OCI-LY7 (cell line): ENCODE data around the gene PHF14. TPM values are rescaled to one million over a fixed set of nuclear protein-coding genes. Genes with fewer than 3 reads are reported as not detected.

Source experiments
- BruUV-seq: library from RNA; stranded (reverse); fragments of 400-500 nt; replicated peaks from 2 replicates; lab custom pipeline; 2021; lab: Mats Ljungman, UMichigan
- CTCF ChIA-PET: fragments of 300-600 bp; sonication (Branson Sonifier 250); formaldehyde crosslinking; loops from one replicate; lab custom pipeline; 2022; ENCODE audit warnings: antibody characterized with exemption; ENCODE audit not compliant: unreplicated experiment; lab: Charles Lee
- POLR2A ChIA-PET: fragments of 300-600 bp; sonication (Branson Sonifier 250); formaldehyde crosslinking; loops from one replicate; lab custom pipeline; 2022; ENCODE audit warnings: antibody characterized with exemption; lab: Charles Lee
- DNase-seq: peaks from one replicate; pipeline ENCODE4 v3.0.0-alpha.2; 2015; ENCODE audit warnings: low spot score
- H2AFZ ChIP-seq: fragments of 200-600 bp; sonication (generic), shearing (Covaris generic); 2 replicates; pipeline ENCODE4 v1.6.1; 2014; ENCODE audit warnings: mild to moderate bottlenecking, antibody characterized with exemption, low read length, moderate library complexity
- H3K27ac ChIP-seq: fragments of 200-600 bp; sonication (generic); 2 replicates; pipeline ENCODE4 v1.5.1; 2014; ENCODE audit warnings: mixed run types, low read depth, mild to moderate bottlenecking, moderate library complexity, low read length, inconsistent platforms; ENCODE audit not compliant: poor library complexity, severe bottlenecking
- H3K36me3 ChIP-seq: fragments of 200-600 bp; sonication (generic); 2 replicates; pipeline ENCODE4 v1.6.1; 2014; ENCODE audit warnings: mild to moderate bottlenecking, antibody characterized with exemption, low read length, moderate library complexity, mixed read lengths; ENCODE audit not compliant: insufficient read depth
- H3K4me1 ChIP-seq: fragments of 200-600 bp; sonication (generic); 2 replicates; pipeline ENCODE4 v1.5.1; 2014; ENCODE audit warnings: mild to moderate bottlenecking, low read length; ENCODE audit not compliant: insufficient read depth, poor library complexity, severe bottlenecking
- H3K4me2 ChIP-seq: fragments of 200-600 bp; sonication (generic); 2 replicates; pipeline ENCODE4 v1.6.1; 2014; ENCODE audit warnings: mild to moderate bottlenecking, low read length
- H3K4me3 ChIP-seq: fragments of 200-600 bp; sonication (generic); 2 replicates; pipeline ENCODE4 v1.5.1; 2014; ENCODE audit warnings: mild to moderate bottlenecking, low read depth, low read length; ENCODE audit not compliant: poor library complexity, severe bottlenecking
- H3K79me2 ChIP-seq: fragments of 200-600 bp; sonication (generic); 2 replicates; pipeline ENCODE4 v1.6.1; 2016; ENCODE audit warnings: low read depth, mild to moderate bottlenecking, low read length, moderate library complexity, mixed read lengths; ENCODE audit not compliant: insufficient read depth
- H3K9me2 ChIP-seq: fragments of 200-600 bp; sonication (generic); 2 replicates; pipeline ENCODE4 v1.6.1; 2016; ENCODE audit warnings: mild to moderate bottlenecking, low read length, mixed read lengths; ENCODE audit not compliant: insufficient read depth
- H3K9me3 ChIP-seq: fragments of 200-600 bp; sonication (generic); 2 replicates; pipeline ENCODE4 v1.6.1; 2014; ENCODE audit warnings: mild to moderate bottlenecking, mixed run types, low read length, mixed read lengths
- H4K20me1 ChIP-seq: fragments of 200-600 bp; sonication (generic); 2 replicates; pipeline ENCODE4 v1.6.1; 2014; ENCODE audit warnings: mild to moderate bottlenecking, antibody characterized with exemption, low read length, moderate library complexity, mixed read lengths; ENCODE audit not compliant: insufficient read depth
- EZH2phosphoT487 ChIP-seq: fragments of 200-600 bp; sonication (generic); IDR thresholded peaks from 2 replicates; pipeline ENCODE4 v1.6.1; 2018; ENCODE audit warnings: low read depth, borderline replicate concordance, mild to moderate bottlenecking, mixed run types, antibody characterized with exemption, low read length, moderate library complexity, mixed read lengths
- intact Hi-C: fragments of 100-400 bp; cut with micrococcal nuclease; formaldehyde crosslinking; loops from one replicate; pipeline ENCODE4 v1.10.0; 2022; ENCODE audit not compliant: unreplicated experiment
- total RNA-seq, 2 experiments: library from RNA; depleted of rRNA in 1 of 2; stranded (reverse); fragments of >200 nt in 1 of 2; shearing (Covaris generic) in 1 of 2; gene quantifications; 2 replicates each; pipeline ENCODE4 v1.2.3, GENCODE V29; 2014 to 2022
- TF ChIP-seq, protein P1 (sequence below): fragments of 200-600 bp; sonication (generic); conservative IDR thresholded peaks from 2 replicates; pipeline ENCODE4 v1.5.1; 2014; ENCODE audit warnings: mild to moderate bottlenecking, antibody characterized with exemption, low read length, moderate library complexity, mixed read lengths

PHF14 gene
- total RNA-seq, 2 experiments from 2014 or later = 39.9 to 55.5 TPM

DNA sequence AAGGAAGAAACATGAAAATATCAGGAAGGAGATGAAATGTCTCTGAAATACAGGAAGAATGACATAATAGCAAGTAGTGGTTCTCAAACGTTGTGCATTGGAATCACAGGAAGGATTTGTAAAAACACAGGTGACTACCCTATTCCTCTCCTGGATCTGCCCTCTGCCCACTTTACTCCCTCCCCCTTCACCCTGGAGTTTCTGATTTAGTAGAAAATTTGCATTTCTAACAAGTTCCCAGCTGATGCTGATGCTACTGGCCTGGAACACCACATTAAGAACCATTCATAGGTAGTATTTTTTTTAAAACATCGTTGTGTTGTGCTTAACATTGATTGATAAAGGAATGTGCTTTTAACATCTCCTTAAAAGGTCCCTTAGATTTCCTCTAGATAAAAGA, 130.9 kb downstream of the PHF14 start:
- Histone ChIP-seq H3K9me3 (no peaks in the 10 kb centered on the region), H3K79me2 (no peaks in the 10 kb centered on the region), H3K36me3 (peaks cover 4% of the 10 kb centered on the region; the same call in 1 of the 2 replicates), H4K20me1 (no peaks in the 10 kb centered on the region), H3K9me2 (no peaks in the 10 kb centered on the region), H3K27ac (no peak overlapping the region), H3K4me3 (no peak overlapping the region), H3K4me1 (no peaks in the 10 kb centered on the region), H3K4me2 (no peak overlapping the region), H2AFZ (no peak overlapping the region)
- no TSS peak for BruUV-seq
- TF ChIP-seq, protein P1, sequence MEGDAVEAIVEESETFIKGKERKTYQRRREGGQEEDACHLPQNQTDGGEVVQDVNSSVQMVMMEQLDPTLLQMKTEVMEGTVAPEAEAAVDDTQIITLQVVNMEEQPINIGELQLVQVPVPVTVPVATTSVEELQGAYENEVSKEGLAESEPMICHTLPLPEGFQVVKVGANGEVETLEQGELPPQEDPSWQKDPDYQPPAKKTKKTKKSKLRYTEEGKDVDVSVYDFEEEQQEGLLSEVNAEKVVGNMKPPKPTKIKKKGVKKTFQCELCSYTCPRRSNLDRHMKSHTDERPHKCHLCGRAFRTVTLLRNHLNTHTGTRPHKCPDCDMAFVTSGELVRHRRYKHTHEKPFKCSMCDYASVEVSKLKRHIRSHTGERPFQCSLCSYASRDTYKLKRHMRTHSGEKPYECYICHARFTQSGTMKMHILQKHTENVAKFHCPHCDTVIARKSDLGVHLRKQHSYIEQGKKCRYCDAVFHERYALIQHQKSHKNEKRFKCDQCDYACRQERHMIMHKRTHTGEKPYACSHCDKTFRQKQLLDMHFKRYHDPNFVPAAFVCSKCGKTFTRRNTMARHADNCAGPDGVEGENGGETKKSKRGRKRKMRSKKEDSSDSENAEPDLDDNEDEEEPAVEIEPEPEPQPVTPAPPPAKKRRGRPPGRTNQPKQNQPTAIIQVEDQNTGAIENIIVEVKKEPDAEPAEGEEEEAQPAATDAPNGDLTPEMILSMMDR = no peak
- no peak for TF ChIP-seq EZH2phosphoT487
- ChIA-PET CTCF (no interaction called here), POLR2A (no interaction called here)
- no peak for DNase-seq
- intact Hi-C loops = no loop called here

DNA sequence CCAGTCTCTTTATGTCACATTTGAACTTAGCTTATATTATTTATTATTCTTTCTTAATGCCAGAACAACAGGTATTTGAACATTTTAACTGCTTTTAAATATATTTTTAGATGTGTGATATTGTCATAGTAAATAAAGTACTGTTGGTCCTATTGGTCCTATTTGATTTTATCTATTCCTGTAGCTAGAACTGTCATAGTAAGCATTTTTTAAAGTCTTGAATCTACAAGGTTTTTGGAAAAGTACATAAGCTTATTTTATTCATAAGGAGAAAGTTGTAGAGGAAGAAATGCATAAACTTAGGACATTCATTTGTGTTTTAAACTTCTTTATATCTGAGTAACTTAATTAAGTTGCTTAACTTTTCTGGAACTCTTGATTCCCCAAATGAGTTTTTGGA, 136.0 kb downstream of the PHF14 start:
- H3K4me2 ChIP-seq = no peak overlapping the region
- no peak for TF ChIP-seq EZH2phosphoT487
- TF ChIP-seq, protein P1 = no peak
- no peak overlapping the region for H2AFZ ChIP-seq
- no peak overlapping the region for H3K27ac ChIP-seq
- H3K4me1 ChIP-seq = no peaks in the 10 kb centered on the region
- no peak overlapping the region for H3K4me3 ChIP-seq
- DNase-seq = no peak
- intact Hi-C loops = no loop called here
- H3K9me3 ChIP-seq = no peaks in the 10 kb centered on the region
- POLR2A ChIA-PET = interaction anchor here (1.0 kb wide), 1 partner anchor 24 kb away, joined by 3 read pairs; no protein-coding TSS in a partner anchor
- BruUV-seq = no TSS peak
- H4K20me1 ChIP-seq = no peaks in the 10 kb centered on the region
- peaks cover 10% of the 10 kb centered on the region; the same call in 1 of the 2 replicates for H3K36me3 ChIP-seq
- CTCF ChIA-PET = no interaction called here
- H3K9me2 ChIP-seq = no peaks in the 10 kb centered on the region
- H3K79me2 ChIP-seq = no peaks in the 10 kb centered on the region

DNA sequence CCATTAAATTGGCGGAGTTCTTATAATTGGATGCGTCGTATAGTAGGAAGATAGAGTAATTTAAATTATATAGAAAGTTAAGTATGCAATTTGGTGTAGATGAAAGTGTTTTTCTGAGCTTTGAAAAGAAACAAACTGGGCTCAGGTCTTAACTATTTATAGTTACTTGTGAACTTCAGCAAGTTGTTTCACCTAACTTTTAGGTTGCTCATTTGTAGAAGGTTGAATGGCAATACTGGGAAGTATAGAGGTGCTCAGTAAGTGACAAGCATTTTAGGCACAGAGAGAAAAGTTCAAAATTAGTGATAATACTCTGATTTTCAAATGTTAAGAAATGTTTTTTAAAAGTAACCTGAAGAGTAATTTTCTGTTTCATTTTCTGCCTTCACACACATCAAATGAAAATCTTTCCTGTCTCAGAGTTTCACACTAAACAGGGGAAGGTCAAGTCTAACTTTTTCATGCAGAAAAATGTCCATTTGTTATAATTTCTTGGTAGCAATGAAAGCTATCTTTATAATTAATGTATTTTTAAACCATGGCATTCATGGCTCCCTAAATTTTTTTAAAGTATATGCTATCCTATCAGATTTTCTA, 146.5 kb downstream of the PHF14 start:
- Histone ChIP-seq H3K9me3 (no peaks in the 10 kb centered on the region), H3K79me2 (no peaks in the 10 kb centered on the region), H2AFZ (no peak overlapping the region), H4K20me1 (no peaks in the 10 kb centered on the region), H3K27ac (no peak overlapping the region), H3K4me2 (no peak overlapping the region), H3K4me1 (no peaks in the 10 kb centered on the region), H3K4me3 (no peak overlapping the region), H3K9me2 (no peaks in the 10 kb centered on the region), H3K36me3 (peaks cover 26% of the 10 kb centered on the region; the same call in 1 of the 2 replicates)
- BruUV-seq = no TSS peak
- no peak for DNase-seq
- intact Hi-C loops = no loop called here
- ChIA-PET CTCF (no interaction called here), POLR2A (no interaction called here)
- TF ChIP-seq EZH2phosphoT487 = no peak
- TF ChIP-seq, protein P1 = no peak
